ENCODE data around the gene BIRC2. TPM values are rescaled to one million over a fixed set of nuclear protein-coding genes. Genes with fewer than 3 reads are reported as not detected.

BIRC2 gene
- total and polyA plus RNA-seq, 2 of the 4 experiments (the other 2 are of a cell fraction): 48.0 to 204 TPM

DNA sequence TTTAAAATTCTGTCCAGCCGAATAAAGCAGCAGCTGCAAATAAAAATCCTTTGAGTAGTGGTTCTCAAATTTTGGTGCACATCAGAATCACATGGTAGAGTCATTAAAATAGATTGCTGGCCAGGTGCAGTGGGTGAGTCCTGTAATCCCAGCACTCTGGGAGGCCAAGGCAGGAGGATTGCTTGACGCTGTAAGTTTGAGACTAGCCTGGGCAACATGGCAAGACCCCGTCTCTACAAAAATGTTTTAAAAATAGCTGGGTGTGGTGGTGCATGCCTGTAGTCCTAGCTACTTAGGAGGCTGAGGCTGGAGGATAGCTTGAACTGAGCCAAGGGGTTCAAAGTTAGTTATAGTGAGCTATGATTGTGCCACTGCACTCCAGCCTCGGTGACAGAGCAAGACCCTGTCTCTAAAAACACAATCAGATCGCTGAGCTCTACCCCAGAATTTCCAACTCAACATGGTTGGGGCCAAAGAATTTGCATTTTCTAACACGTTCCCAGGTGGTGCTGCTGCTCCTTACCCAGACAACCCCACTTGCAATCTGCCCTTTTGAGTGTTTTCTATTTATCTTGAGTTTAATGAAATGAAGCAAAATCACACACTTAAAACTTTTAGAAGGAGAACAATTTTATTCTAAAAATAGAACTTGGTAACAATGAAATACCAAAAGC is 48.8 kb downstream of the BIRC2 start:
- H4K5ac ChIP-seq (ENCODE audit: low read depth, low read length): no peak overlapping the region
- H3K9ac ChIP-seq (ENCODE audit: low read depth, low read length): no peak overlapping the region
- H3K79me1 ChIP-seq (ENCODE audit: low read depth in 1 of 2, low read length in 2 of 2): peaks cover 29 to 67% of the 10 kb centered on the region in 2 experiments
- H3K14ac ChIP-seq (replicated peaks; ENCODE audit: low read depth, low read length): no peak overlapping the region
- no peak for ATAC-seq (ENCODE audit: low read depth)
- H3K56ac ChIP-seq (ENCODE audit: extremely low read depth, insufficient read depth, low read length): no peak overlapping the region
- no peak overlapping the region for H2BK20ac ChIP-seq (ENCODE audit: low read depth, low read length)
- no peak overlapping the region for H2BK120ac ChIP-seq (ENCODE audit: low read depth, low read length)
- 0 out of 4 replicates have a peak overlapping the region, but pooled peaks of 1 of the 2 experiments have one; percentile 9 for H4K8ac ChIP-seq (ENCODE audit: low read depth in 2 of 2, low read length in 2 of 2)
- H2AK5ac ChIP-seq (ENCODE audit: low read depth, low read length): no peak overlapping the region
- H3K18ac ChIP-seq (ENCODE audit: low read depth, low read length): no peak overlapping the region
- H3K4ac ChIP-seq (ENCODE audit: low read depth, low read length): no peak overlapping the region
- no peaks in the 10 kb centered on the region for H3K9me3 ChIP-seq (ENCODE audit: control insufficient read depth, insufficient read depth, low read length)
- no peak overlapping the region for H2BK15ac ChIP-seq (ENCODE audit: low read depth, low read length)
- no peak overlapping the region for H2AK9ac ChIP-seq (replicated peaks; ENCODE audit: low read depth, low read length, poor library complexity)
- BruUV-seq (replicated peaks): no TSS peak
- H3K27ac ChIP-seq (ENCODE audit: insufficient read depth, low read length): no peak overlapping the region
- H3K4me2 ChIP-seq (ENCODE audit: low read depth, low read length): no peak overlapping the region
- CTCF ChIA-PET: no interaction called here
- H3K27me3 ChIP-seq (ENCODE audit: control insufficient read depth, insufficient read depth, low read length): no peaks in the 10 kb centered on the region
- no peak overlapping the region for H2AFZ ChIP-seq (replicated peaks; ENCODE audit: low read length, poor library complexity)
- H4K91ac ChIP-seq (ENCODE audit: insufficient read depth, low read depth, low read length): no peak overlapping the region
- H3K23ac ChIP-seq (ENCODE audit: low read depth, low read length): 0 out of 2 replicates have a peak overlapping the region, but pooled peaks have one; percentile 15
- dilution Hi-C loops (cut with HindIII; ENCODE audit: low sequenced_read_pairs, unreplicated experiment) (no loop called here), in situ Hi-C loops (cut with MboI; ENCODE audit: low sequenced_read_pairs) (loop anchor here (25.0 kb wide), 1 partner anchor 109 kb away; no protein-coding TSS in a partner anchor), intact Hi-C loops (cut with micrococcal nuclease) (loop anchor here (5.0 kb wide), 1 partner anchor 41 kb away; no protein-coding TSS in a partner anchor)
- no peak overlapping the region for H2BK5ac ChIP-seq (ENCODE audit: low read depth, low read length, poor library complexity, severe bottlenecking)
- DNase-seq: no peak
- H4K20me1 ChIP-seq (ENCODE audit: insufficient read depth, low read length): peaks cover 32% of the 10 kb centered on the region
- POLR2A ChIA-PET (ENCODE audit: unreplicated experiment): no interaction called here
- peaks cover 2% of the 10 kb centered on the region for H3K4me1 ChIP-seq (ENCODE audit: control insufficient read depth, insufficient read depth, low read length)
- H3K9me1 ChIP-seq (ENCODE audit: insufficient read depth, low read length): peaks cover 16% of the 10 kb centered on the region; the same call in 1 of the 2 replicates
- TF ChIP-seq CHD1 (IDR thresholded peaks at IDR 0.05; ENCODE audit: low read depth, low read length) (no peak), NFE2L2 (IDR thresholded peaks at IDR 0.05; ENCODE audit: low read depth, low read length) (no peak), MAFK (IDR thresholded peaks at IDR 0.05; ENCODE audit: low read depth, low read length) (no peak), CEBPB (IDR thresholded peaks at IDR 0.05; ENCODE audit: low read depth, low read length) (no peak), MAZ (IDR thresholded peaks at IDR 0.05; ENCODE audit: borderline replicate concordance, low read depth, low read length) (no peak), POLR2A (IDR thresholded peaks at IDR 0.05; ENCODE audit: low read depth, low read length) (no peak), BHLHE40 (IDR thresholded peaks at IDR 0.05; ENCODE audit: low read depth, low read length) (no peak)
- TF ChIP-seq, protein P1, sequence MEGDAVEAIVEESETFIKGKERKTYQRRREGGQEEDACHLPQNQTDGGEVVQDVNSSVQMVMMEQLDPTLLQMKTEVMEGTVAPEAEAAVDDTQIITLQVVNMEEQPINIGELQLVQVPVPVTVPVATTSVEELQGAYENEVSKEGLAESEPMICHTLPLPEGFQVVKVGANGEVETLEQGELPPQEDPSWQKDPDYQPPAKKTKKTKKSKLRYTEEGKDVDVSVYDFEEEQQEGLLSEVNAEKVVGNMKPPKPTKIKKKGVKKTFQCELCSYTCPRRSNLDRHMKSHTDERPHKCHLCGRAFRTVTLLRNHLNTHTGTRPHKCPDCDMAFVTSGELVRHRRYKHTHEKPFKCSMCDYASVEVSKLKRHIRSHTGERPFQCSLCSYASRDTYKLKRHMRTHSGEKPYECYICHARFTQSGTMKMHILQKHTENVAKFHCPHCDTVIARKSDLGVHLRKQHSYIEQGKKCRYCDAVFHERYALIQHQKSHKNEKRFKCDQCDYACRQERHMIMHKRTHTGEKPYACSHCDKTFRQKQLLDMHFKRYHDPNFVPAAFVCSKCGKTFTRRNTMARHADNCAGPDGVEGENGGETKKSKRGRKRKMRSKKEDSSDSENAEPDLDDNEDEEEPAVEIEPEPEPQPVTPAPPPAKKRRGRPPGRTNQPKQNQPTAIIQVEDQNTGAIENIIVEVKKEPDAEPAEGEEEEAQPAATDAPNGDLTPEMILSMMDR (conservative IDR thresholded peaks at IDR 0.05; ENCODE audit: low read depth, low read length): no peak
- H3K36me3 ChIP-seq (ENCODE audit: control insufficient read depth, insufficient read depth, low read length): peaks cover 34% of the 10 kb centered on the region
- H3K4me3 ChIP-seq (ENCODE audit: insufficient read depth, low read depth, low read length): no peak overlapping the region
- 89% methylated on average over 1 of the region's 6 CpGs; no CpG with 5 or more reads in 1 of the 2 experiments for WGBS, 2 experiments (ENCODE audit: extremely low coverage in 2 of 2, insufficient read length in 1 of 2)
